Central memory CD8-positive, alpha-beta T cell (primary cell): ENCODE data around the gene FARSB.

Source experiments
- ATAC-seq: fragments of 150-1000 bp; cut with Tn5 transposase; replicated peaks from 2 replicates; pipeline ENCODE4 v1.10.0; 2022; ENCODE audit warnings: mild to moderate bottlenecking, moderate FRiP score, moderate number of reproducible peaks; ENCODE audit not compliant: poor library complexity, severe bottlenecking; ENCODE audit errors: extremely low read depth
- DNase-seq, 2 donors: peaks; one replicate each; pipeline ENCODE4 v3.0.0; 2021; ENCODE audit warnings: low spot score in 2 of 2
- H3K27ac Mint-ChIP-seq: one replicate; pipeline ENCODE4 v1.8.0; 2022; ENCODE audit warnings: low read depth, mild to moderate bottlenecking, moderate library complexity, mixed read lengths
- H3K27me3 Mint-ChIP-seq: one replicate; pipeline ENCODE4 v1.8.0; 2022; ENCODE audit warnings: mixed read lengths
- H3K36me3 Mint-ChIP-seq: one replicate; pipeline ENCODE4 v1.8.0; 2022; ENCODE audit warnings: mild to moderate bottlenecking, moderate library complexity, mixed read lengths; ENCODE audit not compliant: insufficient read depth
- H3K4me1 Mint-ChIP-seq: one replicate; pipeline ENCODE4 v1.8.0; 2022; ENCODE audit warnings: mixed read lengths
- H3K4me3 Mint-ChIP-seq: one replicate; pipeline ENCODE4 v1.8.0; 2022; ENCODE audit warnings: mild to moderate bottlenecking, moderate library complexity, mixed read lengths
- H3K9me3 Mint-ChIP-seq: one replicate; pipeline ENCODE4 v1.8.0; 2022; ENCODE audit warnings: mixed read lengths

Gene FARSB

DNA sequence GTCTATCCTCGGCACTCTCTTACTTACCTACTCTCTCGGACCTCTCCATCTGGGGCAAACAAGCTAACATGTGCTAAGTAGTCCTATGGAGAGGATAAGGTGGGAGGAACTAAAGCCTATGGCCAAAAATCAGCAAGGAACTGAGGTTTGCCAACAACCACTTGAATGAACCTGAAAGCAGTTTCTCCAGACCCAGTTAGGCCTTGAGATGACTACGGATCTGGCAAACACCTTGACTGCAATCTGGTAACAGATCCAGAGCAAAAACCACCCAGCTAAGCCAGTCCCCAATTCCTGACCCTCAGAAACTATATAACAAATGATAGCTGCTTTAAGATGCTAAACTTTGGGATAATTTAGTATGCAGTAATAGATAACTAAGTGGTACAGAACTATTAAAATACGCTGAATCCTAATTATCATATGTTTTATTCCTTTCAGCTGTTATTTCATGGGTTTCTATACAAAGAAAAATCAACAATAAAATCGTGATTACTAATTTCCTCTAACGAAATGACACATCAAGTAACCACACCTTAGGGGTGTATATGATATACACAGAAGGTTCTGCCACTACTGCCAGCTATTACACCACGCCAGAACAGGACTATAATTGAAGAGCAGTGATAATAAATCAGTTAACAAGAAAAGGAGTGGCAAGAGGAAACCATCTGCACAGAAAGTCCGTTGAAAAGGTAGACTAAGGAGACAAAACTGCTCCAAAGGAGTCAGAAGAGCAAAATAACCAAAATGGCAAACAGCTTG lies 3.2 kb downstream of the FARSB start:
- peaks cover 58% of the 10 kb centered on the region for H3K4me1 Mint-ChIP-seq
- peaks cover 22% of the 10 kb centered on the region for H3K36me3 Mint-ChIP-seq
- H3K9me3 Mint-ChIP-seq, result no peaks in the 10 kb centered on the region
- ATAC-seq (no peak), DNase-seq (no peak)
- no peaks in the 10 kb centered on the region for H3K27me3 Mint-ChIP-seq
- no peak overlapping the region for H3K27ac Mint-ChIP-seq
- no peak overlapping the region for H3K4me3 Mint-ChIP-seq

DNA sequence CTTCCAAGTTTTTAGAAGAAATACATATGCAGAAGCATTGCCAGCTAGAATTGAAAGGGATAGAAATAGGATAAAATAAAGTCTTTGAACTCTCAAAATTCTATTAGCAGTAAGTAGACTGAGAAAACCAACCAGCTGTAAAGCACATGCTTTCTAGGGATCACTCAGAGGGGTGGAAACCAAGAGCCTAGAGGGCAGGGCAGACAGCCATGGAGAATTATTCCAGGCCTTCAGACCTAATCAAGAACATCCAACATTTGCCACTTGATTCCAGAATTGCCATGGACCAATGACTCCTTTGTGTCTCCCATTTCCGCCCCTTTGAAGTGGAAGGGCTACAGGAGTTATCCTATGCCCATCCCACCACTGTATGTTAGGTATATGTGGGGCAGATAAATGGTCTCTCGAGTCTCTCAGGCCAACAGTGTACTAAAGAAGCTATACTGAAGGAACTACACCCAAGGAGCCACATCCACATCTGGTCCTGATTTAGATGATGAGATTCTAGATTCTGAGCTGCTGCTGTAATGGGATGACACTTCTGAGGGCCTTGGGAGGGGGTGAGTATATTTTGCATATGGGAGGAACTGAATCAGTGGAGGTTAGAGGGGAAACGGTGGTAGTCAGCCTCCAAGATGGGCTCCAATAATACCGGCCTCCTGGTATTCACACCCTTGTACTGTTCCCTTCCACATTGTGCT lies 4.0 kb downstream of the FARSB start:
- no peak for ATAC-seq
- Mint-ChIP-seq H3K9me3 (no peaks in the 10 kb centered on the region), H3K4me1 (peaks cover 56% of the 10 kb centered on the region), H3K4me3 (no peak overlapping the region), H3K36me3 (peaks cover 27% of the 10 kb centered on the region), H3K27me3 (no peaks in the 10 kb centered on the region), H3K27ac (no peak overlapping the region)
- DNase-seq, result no peak

- ATAC-seq (no peak), DNase-seq (no peak)
- Mint-ChIP-seq H3K36me3 (peaks cover 28% of the 10 kb centered on the region), H3K9me3 (no peaks in the 10 kb centered on the region), H3K4me1 (peaks cover 40% of the 10 kb centered on the region), H3K27me3 (no peaks in the 10 kb centered on the region), H3K27ac (no peak overlapping the region), H3K4me3 (no peak overlapping the region)
These were observed 6.1 kb downstream of the FARSB start for GRCh38 chr2:222649801-222650200.

DNA sequence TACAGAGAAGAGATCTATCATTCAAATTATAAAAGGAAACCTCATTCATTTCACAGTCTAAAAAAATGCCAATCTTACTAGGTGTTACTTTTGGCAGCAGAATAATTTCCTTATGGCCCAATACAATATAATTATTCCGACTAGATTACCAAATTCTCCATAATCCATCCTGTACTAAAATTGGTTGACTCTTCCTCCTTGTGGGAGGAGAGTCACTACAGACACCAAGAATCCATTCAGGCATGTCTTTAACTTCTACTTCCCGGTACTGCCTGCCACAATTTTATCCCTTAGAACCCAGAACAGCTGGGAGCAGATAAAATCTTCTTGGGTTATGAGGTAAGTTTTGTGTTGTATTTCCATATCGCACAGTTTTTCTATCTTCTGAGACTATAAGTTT lies 9.9 kb downstream of the FARSB start:
- Mint-ChIP-seq H3K4me3 (no peak overlapping the region), H3K36me3 (peaks cover 33% of the 10 kb centered on the region), H3K9me3 (no peaks in the 10 kb centered on the region), H3K4me1 (peaks cover 25% of the 10 kb centered on the region), H3K27ac (peak overlapping the region; percentile 16), H3K27me3 (no peaks in the 10 kb centered on the region)
- DNase-seq (no peak), ATAC-seq (no peak)

DNA sequence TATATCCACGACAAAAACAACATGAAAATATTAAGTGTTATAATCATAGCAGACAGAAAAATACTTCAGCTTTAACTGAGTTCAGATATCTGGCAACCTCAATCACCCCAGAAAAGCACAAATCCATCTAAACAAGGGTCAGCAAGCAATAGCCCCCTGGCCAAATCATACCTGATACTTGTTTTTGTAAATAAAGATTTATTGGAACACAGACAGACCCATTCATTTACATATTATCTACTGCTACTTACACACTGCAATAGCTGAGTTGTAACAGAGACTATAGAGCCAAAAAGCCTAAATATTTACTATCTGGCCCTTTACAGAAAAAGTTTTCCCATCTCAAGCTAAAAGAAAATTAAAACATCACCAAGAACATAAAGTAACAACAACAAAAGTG lies 12.8 kb downstream of the FARSB start:
- no peak overlapping the region for H3K4me3 Mint-ChIP-seq
- peaks cover 37% of the 10 kb centered on the region for H3K36me3 Mint-ChIP-seq
- no peaks in the 10 kb centered on the region for H3K9me3 Mint-ChIP-seq
- H3K27ac Mint-ChIP-seq, result no peak overlapping the region
- peaks cover 7% of the 10 kb centered on the region for H3K4me1 Mint-ChIP-seq
- DNase-seq, result no peak
- H3K27me3 Mint-ChIP-seq, result no peaks in the 10 kb centered on the region
- ATAC-seq, result no peak

DNA sequence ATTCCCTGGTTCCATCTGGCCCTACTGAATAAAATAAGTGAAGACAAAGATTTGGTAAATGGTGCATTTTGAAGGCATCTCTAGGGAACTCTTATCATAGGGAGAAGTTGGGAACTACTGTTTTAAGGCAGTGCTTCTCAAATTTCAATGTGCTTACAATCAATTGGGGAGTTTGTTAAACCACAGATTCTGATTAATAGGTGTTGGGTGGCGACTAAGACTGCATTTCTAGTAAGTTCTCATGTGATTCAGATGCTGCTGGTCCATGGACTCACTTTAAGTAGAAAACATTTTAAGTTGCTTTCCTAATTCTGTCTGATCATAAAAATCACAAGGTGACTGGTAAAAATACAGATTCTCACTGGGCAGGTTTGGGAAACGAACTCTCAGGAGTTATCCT lies 14.6 kb downstream of the FARSB start:
- Mint-ChIP-seq H3K36me3 (peaks cover 31% of the 10 kb centered on the region), H3K27me3 (no peaks in the 10 kb centered on the region), H3K4me3 (no peak overlapping the region), H3K27ac (no peak overlapping the region), H3K4me1 (peaks cover 6% of the 10 kb centered on the region), H3K9me3 (no peaks in the 10 kb centered on the region)
- no peak for ATAC-seq
- DNase-seq, result no peak

DNA sequence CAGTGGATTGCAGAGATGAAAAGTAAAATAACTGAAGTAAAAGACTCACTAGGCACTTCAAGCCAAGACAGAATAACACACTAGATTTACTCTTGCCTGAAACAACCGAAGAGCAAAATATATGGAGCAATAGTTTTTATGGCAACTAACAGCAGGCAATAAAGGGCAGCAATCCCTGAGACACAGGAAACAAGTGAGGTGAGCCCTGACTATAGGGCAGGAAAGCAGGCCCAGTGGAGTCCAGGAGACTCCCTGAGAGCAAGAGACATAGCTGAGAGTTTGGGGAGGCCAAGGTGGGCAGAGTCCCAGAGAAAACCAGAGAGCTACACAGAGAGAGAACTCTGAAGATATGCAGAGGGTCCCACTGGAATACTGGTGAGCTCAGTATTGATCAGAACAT lies 18.8 kb downstream of the FARSB start:
- no peak overlapping the region for H3K27ac Mint-ChIP-seq
- H3K4me1 Mint-ChIP-seq, result no peaks in the 10 kb centered on the region
- DNase-seq (no peak), ATAC-seq (no peak)
- H3K27me3 Mint-ChIP-seq, result no peaks in the 10 kb centered on the region
- peaks cover 36% of the 10 kb centered on the region for H3K36me3 Mint-ChIP-seq
- no peaks in the 10 kb centered on the region for H3K9me3 Mint-ChIP-seq
- no peak overlapping the region for H3K4me3 Mint-ChIP-seq

DNA sequence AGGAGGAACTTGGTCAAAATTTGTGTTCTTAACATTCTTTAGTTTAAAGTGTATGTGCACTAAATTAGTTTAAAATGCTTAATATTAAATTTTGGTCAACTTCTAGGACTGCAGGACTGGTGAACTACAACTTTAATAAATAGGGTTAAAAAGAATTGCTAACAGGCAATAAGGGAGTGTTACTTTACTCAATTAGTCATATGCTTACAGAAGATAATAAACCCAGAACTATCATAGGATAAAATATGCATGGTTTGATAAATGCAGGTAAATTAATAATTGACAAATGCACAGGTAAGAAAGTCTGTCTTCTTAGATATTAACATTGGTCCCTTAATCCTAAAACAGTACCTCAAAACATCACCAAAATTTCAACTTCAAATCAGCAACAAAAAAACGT lies 20.6 kb downstream of the FARSB start:
- ATAC-seq (no peak), DNase-seq (no peak)
- Mint-ChIP-seq H3K36me3 (peaks cover 40% of the 10 kb centered on the region), H3K27me3 (no peaks in the 10 kb centered on the region), H3K4me1 (no peaks in the 10 kb centered on the region), H3K9me3 (no peaks in the 10 kb centered on the region), H3K4me3 (no peak overlapping the region), H3K27ac (no peak overlapping the region)

DNA sequence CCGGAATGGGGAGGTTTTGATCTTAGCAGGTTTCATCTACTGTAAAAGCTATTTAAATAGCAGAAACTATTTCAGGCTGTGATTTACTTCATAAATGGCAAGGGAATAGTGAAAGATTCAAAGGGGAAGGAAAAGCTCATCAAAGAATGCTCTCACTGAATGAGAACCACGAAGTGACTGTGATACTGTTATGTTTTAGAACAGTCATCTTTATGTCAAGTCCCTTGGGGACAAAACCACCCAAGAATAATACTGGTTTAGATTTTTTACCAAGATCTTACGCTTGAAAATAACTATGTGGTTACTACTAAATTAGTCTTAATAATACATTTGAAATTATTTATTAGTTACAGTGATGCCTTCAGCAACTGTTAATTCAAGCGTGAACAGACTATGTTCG lies 28.1 kb downstream of the FARSB start:
- H3K4me1 Mint-ChIP-seq, result no peaks in the 10 kb centered on the region
- ATAC-seq (no peak), DNase-seq (no peak)
- H3K4me3 Mint-ChIP-seq, result no peak overlapping the region
- no peaks in the 10 kb centered on the region for H3K27me3 Mint-ChIP-seq
- H3K9me3 Mint-ChIP-seq, result no peaks in the 10 kb centered on the region
- H3K27ac Mint-ChIP-seq, result no peak overlapping the region
- H3K36me3 Mint-ChIP-seq, result peaks cover 53% of the 10 kb centered on the region

GRCh38 chr2:222623756-222624309 lies 32.1 kb downstream of the FARSB start:
- ATAC-seq (no peak), DNase-seq (no peak)
- Mint-ChIP-seq H3K9me3 (no peaks in the 10 kb centered on the region), H3K27me3 (no peaks in the 10 kb centered on the region), H3K4me1 (no peaks in the 10 kb centered on the region), H3K4me3 (no peak overlapping the region), H3K36me3 (peaks cover 40% of the 10 kb centered on the region), H3K27ac (peak overlapping the region; percentile 21)

- Mint-ChIP-seq H3K4me1 (no peaks in the 10 kb centered on the region), H3K9me3 (no peaks in the 10 kb centered on the region), H3K36me3 (peaks cover 42% of the 10 kb centered on the region), H3K27me3 (no peaks in the 10 kb centered on the region), H3K4me3 (no peak overlapping the region), H3K27ac (no peak overlapping the region)
- DNase-seq, result no peak
- ATAC-seq, result no peak
These were observed 33.0 kb downstream of the FARSB start for GRCh38 chr2:222622910-222623309.

- no peaks in the 10 kb centered on the region for H3K4me1 Mint-ChIP-seq
- DNase-seq (no peak), ATAC-seq (no peak)
- no peaks in the 10 kb centered on the region for H3K27me3 Mint-ChIP-seq
- peaks cover 41% of the 10 kb centered on the region for H3K36me3 Mint-ChIP-seq
- H3K27ac Mint-ChIP-seq, result no peak overlapping the region
- no peaks in the 10 kb centered on the region for H3K9me3 Mint-ChIP-seq
- H3K4me3 Mint-ChIP-seq, result no peak overlapping the region
These were observed 34.0 kb downstream of the FARSB start for GRCh38 chr2:222621893-222622292.

DNA sequence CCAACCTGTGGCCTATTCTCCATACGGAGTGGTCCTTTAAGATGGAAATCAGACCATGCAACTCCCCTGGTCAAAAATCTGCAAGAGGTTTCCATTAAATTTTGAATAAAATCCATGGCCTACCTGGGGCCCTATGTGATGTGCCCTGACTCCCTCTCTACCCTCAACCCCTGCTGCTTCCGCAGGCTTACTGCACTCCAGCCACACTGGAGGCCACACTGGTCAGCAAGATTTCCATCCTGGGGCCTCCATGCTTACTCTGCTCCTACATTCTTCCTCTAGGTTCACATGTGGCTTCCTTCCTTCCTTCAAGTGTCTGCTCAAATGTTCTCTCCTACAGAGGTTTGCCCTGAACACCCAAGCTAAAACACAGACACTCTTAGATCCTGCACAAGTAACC lies 40.6 kb downstream of the FARSB start:
- H3K9me3 Mint-ChIP-seq, result no peaks in the 10 kb centered on the region
- peaks cover 19% of the 10 kb centered on the region for H3K36me3 Mint-ChIP-seq
- DNase-seq (no peak), ATAC-seq (no peak)
- no peak overlapping the region for H3K4me3 Mint-ChIP-seq
- no peaks in the 10 kb centered on the region for H3K27me3 Mint-ChIP-seq
- peak overlapping the region; percentile 11 for H3K27ac Mint-ChIP-seq
- H3K4me1 Mint-ChIP-seq, result no peaks in the 10 kb centered on the region
